Measurements from ENCODE around the gene LRRC8C. TPM values are rescaled to one million over a fixed set of nuclear protein-coding genes. Genes with fewer than 3 reads are reported as not detected.

The LRRC8C gene
- total RNA-seq, 3 donors from 2014 or later: 1.5 to 5.0 (median 3.0) TPM

- H3K36me3 ChIP-seq (ENCODE audit: low read depth): no peaks in the 10 kb centered on the region
- intact Hi-C loops (cut with DNase I, micrococcal nuclease): no loop called here
- DNase-seq (no peak), ATAC-seq (no peak)
- TF ChIP-seq, protein P1, sequence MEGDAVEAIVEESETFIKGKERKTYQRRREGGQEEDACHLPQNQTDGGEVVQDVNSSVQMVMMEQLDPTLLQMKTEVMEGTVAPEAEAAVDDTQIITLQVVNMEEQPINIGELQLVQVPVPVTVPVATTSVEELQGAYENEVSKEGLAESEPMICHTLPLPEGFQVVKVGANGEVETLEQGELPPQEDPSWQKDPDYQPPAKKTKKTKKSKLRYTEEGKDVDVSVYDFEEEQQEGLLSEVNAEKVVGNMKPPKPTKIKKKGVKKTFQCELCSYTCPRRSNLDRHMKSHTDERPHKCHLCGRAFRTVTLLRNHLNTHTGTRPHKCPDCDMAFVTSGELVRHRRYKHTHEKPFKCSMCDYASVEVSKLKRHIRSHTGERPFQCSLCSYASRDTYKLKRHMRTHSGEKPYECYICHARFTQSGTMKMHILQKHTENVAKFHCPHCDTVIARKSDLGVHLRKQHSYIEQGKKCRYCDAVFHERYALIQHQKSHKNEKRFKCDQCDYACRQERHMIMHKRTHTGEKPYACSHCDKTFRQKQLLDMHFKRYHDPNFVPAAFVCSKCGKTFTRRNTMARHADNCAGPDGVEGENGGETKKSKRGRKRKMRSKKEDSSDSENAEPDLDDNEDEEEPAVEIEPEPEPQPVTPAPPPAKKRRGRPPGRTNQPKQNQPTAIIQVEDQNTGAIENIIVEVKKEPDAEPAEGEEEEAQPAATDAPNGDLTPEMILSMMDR (IDR thresholded peaks at IDR 0.05): no peak
- H3K4me1 ChIP-seq (ENCODE audit: low read depth): no peaks in the 10 kb centered on the region
- no peaks in the 10 kb centered on the region for H3K9me3 ChIP-seq
- no peak overlapping the region for H3K4me3 ChIP-seq
Measured at GRCh38 chr1:89705901-89706699, 73.2 kb downstream of the LRRC8C start.

- H3K4me1 ChIP-seq (ENCODE audit: low read depth): no peaks in the 10 kb centered on the region
- H3K4me3 ChIP-seq: no peak overlapping the region
- ATAC-seq: no peak
- TF ChIP-seq, protein P1 (IDR thresholded peaks at IDR 0.05): no peak
- DNase-seq: no peak
- intact Hi-C loops (cut with DNase I, micrococcal nuclease): no loop called here
- H3K9me3 ChIP-seq: no peaks in the 10 kb centered on the region
- no peaks in the 10 kb centered on the region for H3K36me3 ChIP-seq (ENCODE audit: low read depth)
Measured at GRCh38 chr1:89706700-89707012, 73.7 kb downstream of the LRRC8C start.

DNA sequence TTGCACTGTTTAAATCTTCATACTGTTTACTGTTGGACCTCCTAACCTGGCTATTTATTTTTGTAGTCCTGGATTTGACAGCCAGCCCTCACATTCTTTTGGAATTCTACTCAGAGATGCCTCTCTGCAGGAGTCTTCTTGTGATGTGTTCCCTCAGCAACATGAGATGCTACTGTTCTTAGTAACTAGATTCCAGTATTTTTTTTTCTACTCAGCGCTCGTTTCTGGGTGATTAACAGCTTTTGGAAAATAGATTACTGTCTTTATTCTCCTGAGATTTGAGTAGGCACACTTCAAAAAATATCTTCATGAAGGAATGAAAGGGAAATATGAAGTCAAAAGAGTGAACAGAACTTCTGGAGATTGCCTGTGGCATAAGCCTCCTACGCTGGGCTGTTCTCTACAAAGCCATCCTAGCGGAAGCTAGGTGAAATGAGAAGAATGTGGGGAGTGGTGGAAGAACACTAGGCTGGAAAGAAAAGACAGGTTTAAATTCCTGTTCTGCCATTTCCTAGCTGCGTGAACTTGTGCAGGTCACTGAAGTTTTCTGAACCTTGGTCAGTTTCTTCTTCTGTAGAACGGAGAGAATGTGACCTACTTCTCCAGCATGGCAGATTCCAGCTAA lies 75.9 kb downstream of the LRRC8C start:
- ATAC-seq (no peak), DNase-seq (no peak)
- TF ChIP-seq, protein P1 (IDR thresholded peaks at IDR 0.05): no peak
- Histone ChIP-seq H3K4me3 (no peak overlapping the region), H3K9me3 (no peaks in the 10 kb centered on the region), H3K36me3 (ENCODE audit: low read depth) (no peaks in the 10 kb centered on the region), H3K4me1 (ENCODE audit: low read depth) (no peaks in the 10 kb centered on the region)
- intact Hi-C loops (cut with DNase I, micrococcal nuclease): no loop called here

DNA sequence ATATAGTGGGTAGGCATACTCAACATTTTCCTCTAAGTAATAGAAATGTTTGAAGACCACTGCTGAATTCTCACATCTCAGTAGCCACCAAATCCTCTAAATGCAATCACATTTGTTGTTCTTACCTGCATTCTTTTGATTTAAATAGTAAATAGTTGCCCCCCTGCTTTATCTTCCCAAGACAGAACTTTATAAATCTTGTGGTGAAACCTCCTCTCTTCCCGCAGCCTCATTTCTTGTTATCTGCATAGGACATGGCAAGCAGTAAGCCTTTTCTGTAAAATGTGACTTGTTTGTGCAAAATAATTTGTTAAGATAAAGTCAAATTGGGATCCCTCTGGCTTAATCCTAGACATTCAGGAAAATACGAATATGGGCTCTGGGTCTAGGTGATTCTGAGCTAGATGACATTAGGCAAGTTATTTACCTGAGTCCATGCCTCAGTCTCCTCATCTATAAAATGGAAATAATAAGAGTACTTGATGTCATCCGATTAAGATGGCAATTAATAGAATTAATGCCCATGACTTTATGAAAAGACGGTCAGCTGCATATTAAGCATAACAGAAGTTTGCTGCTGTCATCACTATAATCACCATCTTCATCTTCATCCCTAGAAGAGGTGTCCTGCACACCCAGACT lies 77.7 kb downstream of the LRRC8C start:
- Histone ChIP-seq H3K4me1 (ENCODE audit: low read depth) (no peaks in the 10 kb centered on the region), H3K4me3 (no peak overlapping the region), H3K9me3 (no peaks in the 10 kb centered on the region), H3K36me3 (ENCODE audit: low read depth) (no peaks in the 10 kb centered on the region)
- intact Hi-C loops (cut with DNase I, micrococcal nuclease): no loop called here
- DNase-seq (no peak), ATAC-seq (no peak)
- TF ChIP-seq, protein P1 (IDR thresholded peaks at IDR 0.05): no peak

DNA sequence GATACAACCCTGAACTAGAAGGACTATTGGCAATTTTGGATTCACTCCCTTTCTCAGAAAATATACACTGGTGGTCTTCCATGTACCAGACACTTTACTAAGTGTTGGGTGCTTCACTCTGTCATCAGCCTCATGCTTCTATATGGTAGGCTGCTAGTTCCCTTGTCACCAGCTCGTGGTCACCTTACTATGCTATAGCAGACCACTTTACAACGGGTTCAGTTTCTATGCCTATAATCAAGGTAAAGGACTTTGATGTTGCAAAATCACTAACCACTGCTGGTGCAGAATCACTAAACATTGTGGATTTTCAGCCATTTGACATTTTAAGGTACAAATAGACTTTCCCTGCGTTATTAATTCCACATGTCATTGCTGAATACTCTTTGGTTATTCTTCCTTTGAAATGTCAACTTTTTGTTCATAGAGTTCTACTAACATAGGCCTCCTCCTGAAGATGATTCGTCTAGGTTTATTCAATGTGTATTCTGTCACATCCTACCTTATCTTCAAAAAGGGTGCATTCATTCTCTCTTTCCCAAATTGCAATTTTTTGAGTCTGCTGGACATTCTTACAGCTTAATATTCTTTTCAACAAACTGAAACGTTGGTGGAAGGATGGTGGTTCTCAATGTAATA lies 78.3 kb downstream of the LRRC8C start:
- Histone ChIP-seq H3K9me3 (no peaks in the 10 kb centered on the region), H3K4me1 (ENCODE audit: low read depth) (no peaks in the 10 kb centered on the region), H3K36me3 (ENCODE audit: low read depth) (no peaks in the 10 kb centered on the region), H3K4me3 (no peak overlapping the region)
- ATAC-seq (no peak), DNase-seq (no peak)
- TF ChIP-seq, protein P1 (IDR thresholded peaks at IDR 0.05): no peak
- intact Hi-C loops (cut with DNase I, micrococcal nuclease): no loop called here
